IMR-90 (cell line): ENCODE data around the gene SLC4A2. TPM values are rescaled to one million over a fixed set of nuclear protein-coding genes. Genes with fewer than 3 reads are reported as not detected.

Source experiments
- ATAC-seq: fragments of 200-7000 bp; cut with Tn5 transposase; 2 replicates; pipeline ENCODE4 v1.9.1; 2020; ENCODE audit warnings: low read depth, mild to moderate bottlenecking, moderate library complexity
- BruUV-seq: library from RNA; stranded (reverse); fragments of 400-500 nt; replicated peaks from 2 replicates; lab custom pipeline; 2021; lab: Mats Ljungman, UMichigan
- CTCF ChIA-PET: fragments of 300-600 bp; formaldehyde crosslinking; extraction: SDS; loops from one replicate; lab custom pipeline; 2021; ENCODE audit warnings: antibody characterized with exemption; lab: Yijun Ruan, JAX
- POLR2A ChIA-PET: fragments of 300-600 bp; sonication (Branson Sonifier 250); formaldehyde crosslinking; loops from one replicate; lab custom pipeline; 2022; ENCODE audit warnings: antibody characterized with exemption; ENCODE audit not compliant: unreplicated experiment; lab: Charles Lee
- DNase-seq: peaks from one replicate; pipeline ENCODE4 v3.0.0; 2013
- H2AFZ ChIP-seq: replicated peaks from 2 replicates; pipeline ENCODE3; 2013; ENCODE audit warnings: low read length, mild to moderate bottlenecking; ENCODE audit not compliant: poor library complexity
- H2AK5ac ChIP-seq: 2 replicates; pipeline ENCODE4 v1.6.1; 2013; ENCODE audit warnings: low read depth, low read length, inconsistent platforms
- H2AK9ac ChIP-seq: replicated peaks from 2 replicates; pipeline ENCODE3; 2013; ENCODE audit warnings: mild to moderate bottlenecking, low read depth, low read length, moderate library complexity; ENCODE audit not compliant: poor library complexity
- H2BK120ac ChIP-seq: 2 replicates; pipeline ENCODE4 v1.6.1; 2013; ENCODE audit warnings: low read depth, low read length, inconsistent platforms
- H2BK15ac ChIP-seq: 3 replicates; pipeline ENCODE4 v1.6.1; 2013; ENCODE audit warnings: low read depth, low read length, inconsistent platforms
- H2BK20ac ChIP-seq: 2 replicates; pipeline ENCODE4 v1.6.1; 2013; ENCODE audit warnings: low read depth, mild to moderate bottlenecking, inconsistent platforms, low read length, moderate library complexity
- H2BK5ac ChIP-seq: 2 replicates; pipeline ENCODE4 v1.6.1; 2013; ENCODE audit warnings: mild to moderate bottlenecking, low read depth, low read length, inconsistent platforms; ENCODE audit not compliant: poor library complexity, severe bottlenecking
- H3K14ac ChIP-seq: replicated peaks from 2 replicates; pipeline ENCODE4 v1.6.1; 2013; ENCODE audit warnings: low read depth, low read length, inconsistent platforms
- H3K18ac ChIP-seq: 2 replicates; pipeline ENCODE4 v1.6.1; 2013; ENCODE audit warnings: low read depth, low read length, control low read depth
- H3K23ac ChIP-seq: 2 replicates; pipeline ENCODE4 v1.6.1; 2013; ENCODE audit warnings: low read depth, low read length, inconsistent platforms
- H3K27ac ChIP-seq: 2 replicates; pipeline ENCODE4 v1.5.1; 2013; ENCODE audit warnings: mild to moderate bottlenecking, control low read depth, low read length; ENCODE audit not compliant: insufficient read depth
- H3K27me3 ChIP-seq: 2 replicates; pipeline ENCODE4 v1.6.1; 2013; ENCODE audit warnings: low read length; ENCODE audit not compliant: control insufficient read depth, insufficient read depth
- H3K36me3 ChIP-seq: 2 replicates; pipeline ENCODE4 v1.6.1; 2013; ENCODE audit warnings: low read length, mixed read lengths; ENCODE audit not compliant: control insufficient read depth, insufficient read depth
- H3K4ac ChIP-seq: 2 replicates; pipeline ENCODE4 v1.6.1; 2013; ENCODE audit warnings: low read depth, low read length, inconsistent platforms
- H3K4me1 ChIP-seq: 2 replicates; pipeline ENCODE4 v1.6.1; 2013; ENCODE audit warnings: low read length, mixed read lengths; ENCODE audit not compliant: control insufficient read depth, insufficient read depth
- H3K4me2 ChIP-seq: 2 replicates; pipeline ENCODE4 v1.6.1; 2013; ENCODE audit warnings: low read depth, mild to moderate bottlenecking, control low read depth, low read length, moderate library complexity
- H3K4me3 ChIP-seq: 2 replicates; pipeline ENCODE4 v1.5.1; 2013; ENCODE audit warnings: low read depth, mild to moderate bottlenecking, control low read depth, low read length, moderate library complexity; ENCODE audit not compliant: insufficient read depth
- H3K56ac ChIP-seq: 2 replicates; pipeline ENCODE4 v1.6.1; 2013; ENCODE audit warnings: low read length, inconsistent platforms; ENCODE audit not compliant: insufficient read depth; ENCODE audit errors: extremely low read depth
- H3K79me1 ChIP-seq, 2 experiments: 2 replicates each; pipeline ENCODE4 v1.6.1; 2013; ENCODE audit warnings: low read length in 2 of 2, inconsistent platforms in 1 of 2, low read depth in 1 of 2
- H3K9ac ChIP-seq: 2 replicates; pipeline ENCODE4 v1.6.1; 2013; ENCODE audit warnings: low read depth, low read length, control low read depth
- H3K9me1 ChIP-seq: 2 replicates; pipeline ENCODE4 v1.6.1; 2013; ENCODE audit warnings: low read length, inconsistent platforms; ENCODE audit not compliant: insufficient read depth
- H3K9me3 ChIP-seq: 2 replicates; pipeline ENCODE4 v1.6.1; 2013; ENCODE audit warnings: low read length; ENCODE audit not compliant: control insufficient read depth, insufficient read depth
- H4K20me1 ChIP-seq: 2 replicates; pipeline ENCODE4 v1.6.1; 2013; ENCODE audit warnings: low read length, inconsistent platforms; ENCODE audit not compliant: insufficient read depth
- H4K5ac ChIP-seq: 2 replicates; pipeline ENCODE4 v1.6.1; 2013; ENCODE audit warnings: mild to moderate bottlenecking, low read depth, low read length, control low read depth
- H4K8ac ChIP-seq, 2 experiments: 2 replicates each; pipeline ENCODE4 v1.6.1; 2013; ENCODE audit warnings: low read depth in 2 of 2, low read length in 2 of 2, control low read depth in 1 of 2, inconsistent platforms in 1 of 2
- H4K91ac ChIP-seq: 2 replicates; pipeline ENCODE4 v1.6.1; 2013; ENCODE audit warnings: low read depth, low read length, inconsistent platforms; ENCODE audit not compliant: insufficient read depth
- CTCF ChIP-seq: conservative IDR thresholded peaks from 2 replicates; pipeline ENCODE4 v1.5.1; 2012; ENCODE audit warnings: mild to moderate bottlenecking, low read depth, low read length, improper control_type of control experiment
- ELK1 ChIP-seq: fragments of 150-350 bp; IDR thresholded peaks from 2 replicates; pipeline ENCODE4 v1.6.1; 2016; ENCODE audit warnings: low read depth, mild to moderate bottlenecking, low read length, moderate library complexity, borderline replicate concordance
- RFX5 ChIP-seq: IDR thresholded peaks from 2 replicates; pipeline ENCODE4 v1.8.0; 2012; ENCODE audit warnings: low read depth, mild to moderate bottlenecking, low read length, moderate library complexity
- SMC3 ChIP-seq: fragments of 150-350 bp; IDR thresholded peaks from 2 replicates; pipeline ENCODE4 v1.6.1; 2016; ENCODE audit warnings: low read depth, mild to moderate bottlenecking, antibody characterized with exemption, low read length, moderate library complexity
- WGBS, 2 experiments: methylation state at CpG; one replicate each; pipeline versions ENCODE4 v1.1.5 to v1.1.7; 2013; ENCODE audit warnings: missing lambda C conversion rate in 2 of 2; ENCODE audit not compliant: insufficient read length in 1 of 2; ENCODE audit errors: extremely low coverage in 2 of 2; 5-methylcytosine and 5-hydroxymethylcytosine counted together
- dilution Hi-C: fragments of 300-500 bp; cut with HindIII; formaldehyde crosslinking; loops from one replicate; pipeline ENCODE4 v1.14.3; 2018; ENCODE audit warnings: low sequenced_read_pairs; ENCODE audit not compliant: unreplicated experiment
- in situ Hi-C: fragments of 300-500 bp; cut with MboI; formaldehyde crosslinking; loops from 3 replicates; pipeline ENCODE4 v1.14.3; 2019; ENCODE audit warnings: low sequenced_read_pairs, inconsistent platforms, mixed read lengths
- intact Hi-C: fragments of 100-400 bp; cut with micrococcal nuclease; formaldehyde crosslinking; loops from 2 replicates; pipeline ENCODE4 v1.10.0; 2022
- polyA plus RNA-seq, 3 experiments: library from polyadenylated mRNA; depleted of rRNA; stranded (reverse); fragments of >200 nt; gene quantifications; 2 replicates each; pipeline ENCODE4 v1.2.3, GENCODE V29; 2012; ENCODE audit warnings: low replicate concordance in 1 of 3
- total RNA-seq: library from RNA; depleted of rRNA; stranded (reverse); fragments of >200 nt; gene quantifications from 2 replicates; pipeline ENCODE4 v1.2.3, GENCODE V29; 2012

The SLC4A2 gene
- total and polyA plus RNA-seq, 2 of the 4 experiments (the other 2 are of a cell fraction): 29.6 to 91.0 TPM

DNA sequence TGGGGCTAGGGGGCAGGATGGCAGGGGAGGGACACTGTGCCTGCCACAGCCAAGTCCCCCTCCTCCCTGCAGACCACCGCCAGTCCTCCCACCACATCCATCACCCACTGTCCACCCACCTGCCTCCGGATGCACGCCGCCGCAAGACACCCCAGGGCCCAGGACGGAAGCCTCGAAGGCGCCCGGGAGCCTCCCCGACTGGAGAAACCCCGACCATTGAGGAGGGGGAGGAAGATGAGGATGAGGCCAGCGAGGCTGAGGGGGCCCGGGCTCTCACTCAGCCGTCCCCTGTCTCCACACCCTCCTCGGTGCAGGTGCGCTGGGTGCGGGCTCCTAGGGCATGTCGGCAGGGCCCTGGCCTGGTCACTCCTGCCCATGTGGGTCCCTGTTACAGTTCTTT is 5.1 kb downstream of the SLC4A2 start:
- WGBS, 2 experiments: 94% methylated on average over 6 of the region's 18 CpGs; no CpG with 5 or more reads in 1 of the 2 experiments

More for the DNA sequence above, 5.1 kb downstream of the SLC4A2 start:
- in situ Hi-C loops: no loop called here
- Histone ChIP-seq H3K4me1 (peaks cover 33% of the 10 kb centered on the region), H3K4ac (no peak overlapping the region), H2BK120ac (no peak overlapping the region), H3K9me1 (peaks cover 8% of the 10 kb centered on the region; the same call in 1 of the 2 replicates), H3K14ac (no peak overlapping the region), H2AK9ac (no peak overlapping the region), H3K56ac (no peak overlapping the region), H3K36me3 (peaks cover 45% of the 10 kb centered on the region), H2BK15ac (no peak overlapping the region), H3K23ac (no peak overlapping the region), H3K9ac (no peak overlapping the region), H3K27ac (no peak overlapping the region), H3K18ac (no peak overlapping the region), H4K8ac (no peak overlapping the region), H3K27me3 (no peaks in the 10 kb centered on the region), H3K9me3 (no peaks in the 10 kb centered on the region), H2AFZ (no peak overlapping the region), H4K91ac (no peak overlapping the region), H3K4me2 (no peak overlapping the region), H2AK5ac (no peak overlapping the region), H4K20me1 (peaks cover 32% of the 10 kb centered on the region), H3K79me1 (peaks cover 24 to 62% of the 10 kb centered on the region in 2 experiments), H4K5ac (no peak overlapping the region), H2BK5ac (no peak overlapping the region), H2BK20ac (no peak overlapping the region), H3K4me3 (no peak overlapping the region)
- CTCF ChIA-PET: no interaction called here
- intact Hi-C loops: no loop called here
- BruUV-seq: no TSS peak
- TF ChIP-seq ELK1 (no peak), SMC3 (no peak), CTCF (no peak), RFX5 (no peak)
- POLR2A ChIA-PET: no interaction called here
- dilution Hi-C loops: no loop called here
- DNase-seq (no peak), ATAC-seq (no peak)
